Lung (tissue), 12 donors: Measurements from ENCODE around the gene PSME2. TPM values are rescaled to one million over a fixed set of nuclear protein-coding genes. Genes with fewer than 3 reads are reported as not detected.

Source experiments
- ATAC-seq: fragments of 200-7000 bp; cut with Tn5 transposase; one replicate; pipeline ENCODE4 v1.9.1; 2020; ENCODE audit warnings: moderate number of reproducible peaks; ENCODE audit not compliant: insufficient read depth, low FRiP score
- DNase-seq, 3 donors: peaks; one replicate each; pipeline ENCODE4 v3.0.0-alpha.2; 2013 to 2017
- H3K27ac ChIP-seq, 2 donors: one replicate each; pipeline ENCODE4 v1.5.1; 2013; ENCODE audit warnings: mild to moderate bottlenecking in 2 of 2, moderate library complexity in 2 of 2, control low read depth in 1 of 2, inconsistent platforms in 1 of 2, low read depth in 1 of 2, low read length in 1 of 2
- H3K27me3 ChIP-seq, 3 donors: one replicate each; pipeline ENCODE4 v1.5.1; 2013; ENCODE audit warnings: low read length in 2 of 3; ENCODE audit not compliant: control insufficient read depth in 3 of 3, insufficient read depth in 3 of 3
- H3K36me3 ChIP-seq, 4 donors: one replicate each; pipeline ENCODE4 v1.5.1; 2013; ENCODE audit warnings: low read length in 4 of 4, mild to moderate bottlenecking in 1 of 4, moderate library complexity in 1 of 4; ENCODE audit not compliant: control insufficient read depth in 4 of 4, insufficient read depth in 4 of 4
- H3K4me1 ChIP-seq, 5 donors: one replicate each; pipeline ENCODE4 v1.5.1; 2013; ENCODE audit warnings: low read length in 5 of 5, mild to moderate bottlenecking in 2 of 5, moderate library complexity in 1 of 5; ENCODE audit not compliant: control insufficient read depth in 5 of 5, insufficient read depth in 5 of 5
- H3K4me3 ChIP-seq: one replicate; pipeline ENCODE4 v1.5.1; 2013; ENCODE audit warnings: mild to moderate bottlenecking, control low read depth, moderate library complexity
- H3K9ac ChIP-seq, 2 donors: one replicate each; pipeline ENCODE4 v1.5.1; 2013; ENCODE audit warnings: low read length in 2 of 2, control low read depth in 1 of 2; ENCODE audit not compliant: insufficient read depth in 1 of 2
- H3K9me3 ChIP-seq, 4 donors: one replicate each; pipeline ENCODE4 v1.5.1; 2013; ENCODE audit warnings: low read length in 3 of 4, mild to moderate bottlenecking in 1 of 4, moderate library complexity in 1 of 4; ENCODE audit not compliant: control insufficient read depth in 4 of 4, insufficient read depth in 3 of 4
- WGBS, 2 donors: extraction: QIAGEN DNeasy Blood & Tissue Kit; methylation state at CpG; one replicate each; pipeline ENCODE4 v1.1.7; 2013; 5-methylcytosine and 5-hydroxymethylcytosine counted together
- polyA plus RNA-seq, 2 donors: library from polyadenylated mRNA; stranded (reverse); fragments of 200-250 nt; gene quantifications; one replicate each; pipeline ENCODE4 v1.2.1, GENCODE V29; 2013
- total RNA-seq, 2 donors: library from RNA; depleted of rRNA in 1 of 2; stranded (reverse); fragments of >200 nt in 1 of 2; gene quantifications; one replicate each; pipeline ENCODE4 v1.2.1, GENCODE V29; 2014 to 2021
- TF ChIP-seq, protein P1 (sequence below): IDR thresholded peaks from 2 replicates; pipeline ENCODE4 v1.5.1; 2012; ENCODE audit warnings: mild to moderate bottlenecking; ENCODE audit errors: control extremely low read depth, extremely low read depth
- donor health status: control.
- donor health status: control.
- donor health status: Bipolar disorder and iron deficiency.
- donor health status: healthy.
- donor health status: DM: yes; HTN: yes; CAD: no.

Gene PSME2
- total and polyA plus RNA-seq, 4 donors, result 89.1 to 328 (median 230) TPM

DNA sequence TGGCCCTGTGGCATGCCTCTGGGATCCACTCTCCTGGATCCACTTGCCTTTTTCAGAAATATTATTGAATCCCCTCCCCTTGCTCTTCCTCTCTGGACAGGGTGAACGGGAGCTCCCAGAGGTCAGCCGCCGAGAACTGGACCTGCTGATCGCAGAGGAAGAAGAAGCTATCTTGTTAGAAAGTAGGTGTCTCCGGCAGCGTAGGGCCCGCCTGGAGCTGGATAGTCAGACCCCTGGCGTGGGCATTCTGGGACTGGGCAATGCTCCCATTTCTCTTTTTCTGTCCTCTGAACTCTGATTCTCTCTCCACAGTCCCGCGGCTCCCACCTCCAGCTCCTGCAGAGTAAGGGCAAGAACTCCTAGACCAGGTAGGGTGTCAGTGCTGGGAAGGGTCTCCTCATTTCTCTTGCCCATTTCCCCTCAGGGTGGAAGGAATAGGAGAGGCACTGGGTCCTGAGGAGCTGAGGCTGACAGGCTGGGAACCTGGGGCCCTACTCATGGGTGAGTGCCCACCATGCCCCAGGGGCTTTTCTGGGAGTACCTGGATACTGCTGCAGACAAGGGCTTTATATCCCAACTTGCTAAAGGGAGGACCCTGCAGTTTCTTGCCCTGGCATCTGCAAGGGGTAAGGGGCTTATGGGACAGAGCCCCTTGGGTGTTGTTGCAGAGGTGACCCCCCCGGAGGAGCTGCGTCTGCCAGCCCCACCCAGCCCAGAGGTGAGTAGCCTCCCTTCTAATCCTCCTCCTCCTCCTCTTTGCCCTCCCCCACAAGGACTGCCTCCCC, 30.8 kb upstream of the PSME2 start:
- TF ChIP-seq, protein P1, sequence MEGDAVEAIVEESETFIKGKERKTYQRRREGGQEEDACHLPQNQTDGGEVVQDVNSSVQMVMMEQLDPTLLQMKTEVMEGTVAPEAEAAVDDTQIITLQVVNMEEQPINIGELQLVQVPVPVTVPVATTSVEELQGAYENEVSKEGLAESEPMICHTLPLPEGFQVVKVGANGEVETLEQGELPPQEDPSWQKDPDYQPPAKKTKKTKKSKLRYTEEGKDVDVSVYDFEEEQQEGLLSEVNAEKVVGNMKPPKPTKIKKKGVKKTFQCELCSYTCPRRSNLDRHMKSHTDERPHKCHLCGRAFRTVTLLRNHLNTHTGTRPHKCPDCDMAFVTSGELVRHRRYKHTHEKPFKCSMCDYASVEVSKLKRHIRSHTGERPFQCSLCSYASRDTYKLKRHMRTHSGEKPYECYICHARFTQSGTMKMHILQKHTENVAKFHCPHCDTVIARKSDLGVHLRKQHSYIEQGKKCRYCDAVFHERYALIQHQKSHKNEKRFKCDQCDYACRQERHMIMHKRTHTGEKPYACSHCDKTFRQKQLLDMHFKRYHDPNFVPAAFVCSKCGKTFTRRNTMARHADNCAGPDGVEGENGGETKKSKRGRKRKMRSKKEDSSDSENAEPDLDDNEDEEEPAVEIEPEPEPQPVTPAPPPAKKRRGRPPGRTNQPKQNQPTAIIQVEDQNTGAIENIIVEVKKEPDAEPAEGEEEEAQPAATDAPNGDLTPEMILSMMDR, result no peak
- Histone ChIP-seq H3K27ac (no peak overlapping the region), H3K4me1 (peaks cover 0 to 9% (median under 1%) of the 10 kb centered on the region in 5 donors), H3K9ac (no peak overlapping the region), H3K4me3 (no peak overlapping the region), H3K36me3 (peaks cover 0 to 68% (median 3%) of the 10 kb centered on the region in 4 donors), H3K9me3 (no peaks in the 10 kb centered on the region), H3K27me3 (no peaks in the 10 kb centered on the region)
- ATAC-seq, result no peak
- WGBS, 2 donors, result 93 to 97% methylated on average over 12 of the region's 12 CpGs
- DNase-seq, result no peak

DNA sequence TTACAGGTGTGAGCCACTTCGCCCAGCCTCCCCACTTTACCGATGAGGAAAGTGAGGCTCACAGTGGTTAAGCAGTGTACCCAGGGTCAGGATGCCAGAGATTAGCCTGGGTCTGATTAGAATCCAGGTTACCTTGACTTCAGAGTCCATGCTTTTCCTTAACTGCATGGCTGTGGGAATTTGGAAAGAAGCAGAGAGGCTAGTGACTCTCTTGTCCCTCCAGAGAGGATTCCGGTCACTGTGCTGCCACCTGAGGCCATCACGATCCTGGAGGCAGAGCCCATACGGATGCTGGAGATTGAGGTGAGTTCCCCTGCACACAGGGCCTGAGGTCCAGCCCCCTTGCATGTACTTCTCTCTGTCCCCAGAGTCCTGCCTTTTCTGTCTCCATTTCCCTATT, 30.2 kb upstream of the PSME2 start:
- H3K27me3 ChIP-seq, result no peaks in the 10 kb centered on the region
- H3K4me3 ChIP-seq, result no peak overlapping the region
- DNase-seq, result no peak
- TF ChIP-seq, protein P1, result no peak
- WGBS, 2 donors, result 96 to 98% methylated on average over 5 of the region's 5 CpGs
- H3K4me1 ChIP-seq, result peaks cover 0 to 14% (median 4%) of the 10 kb centered on the region in 5 donors
- no peak overlapping the region for H3K9ac ChIP-seq
- H3K36me3 ChIP-seq, result peaks cover 0 to 65% (median 3%) of the 10 kb centered on the region in 4 donors
- no peak overlapping the region for H3K27ac ChIP-seq
- ATAC-seq, result no peak
- no peaks in the 10 kb centered on the region for H3K9me3 ChIP-seq

DNA sequence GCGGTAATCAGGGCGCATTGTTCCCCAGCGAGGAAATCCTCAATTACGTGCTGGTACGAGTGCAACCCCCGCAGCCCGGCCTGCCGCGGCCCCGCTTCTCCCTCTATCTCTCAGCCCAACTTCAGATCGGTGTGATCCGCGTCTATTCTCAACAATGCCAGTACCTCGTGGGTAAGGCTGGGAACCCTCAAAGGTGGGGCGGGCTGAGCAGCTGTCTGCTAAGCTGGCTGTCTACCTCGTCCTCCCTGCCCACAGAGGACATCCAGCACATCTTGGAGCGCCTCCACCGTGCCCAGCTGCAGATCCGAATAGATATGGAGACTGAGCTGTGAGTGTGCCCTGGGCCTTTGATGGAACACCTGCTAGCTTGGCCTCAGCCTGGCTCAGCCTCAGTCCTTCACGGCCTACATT, 26.5 kb upstream of the PSME2 start:
- TF ChIP-seq, protein P1, result no peak

More for the DNA sequence above, 26.5 kb upstream of the PSME2 start:
- H3K9me3 ChIP-seq, result no peaks in the 10 kb centered on the region
- 69 to 72% methylated on average over 20 of the region's 20 CpGs for WGBS, 2 donors
- H3K4me3 ChIP-seq, result no peak overlapping the region
- no peak overlapping the region for H3K9ac ChIP-seq
- no peaks in the 10 kb centered on the region for H3K27me3 ChIP-seq
- H3K36me3 ChIP-seq, result peaks cover 0 to 30% (median 4%) of the 10 kb centered on the region in 4 donors
- no peak for ATAC-seq
- DNase-seq, result no peak
- H3K4me1 ChIP-seq, result peaks cover 0 to 14% (median 4%) of the 10 kb centered on the region in 5 donors
- H3K27ac ChIP-seq, result no peak overlapping the region
